ENCODE results near the gene NFE2L2. TPM values are rescaled to one million over a fixed set of nuclear protein-coding genes. Genes with fewer than 3 reads are reported as not detected.
"Not testable (repeated sequence)": the region's sequence is repeated elsewhere in the genome, so short reads cannot be mapped to it uniquely, and the experiment has no call there.

Gene NFE2L2
- total RNA-seq, 2 experiments from 2014 or later: 51.3 to 52.0 TPM

DNA sequence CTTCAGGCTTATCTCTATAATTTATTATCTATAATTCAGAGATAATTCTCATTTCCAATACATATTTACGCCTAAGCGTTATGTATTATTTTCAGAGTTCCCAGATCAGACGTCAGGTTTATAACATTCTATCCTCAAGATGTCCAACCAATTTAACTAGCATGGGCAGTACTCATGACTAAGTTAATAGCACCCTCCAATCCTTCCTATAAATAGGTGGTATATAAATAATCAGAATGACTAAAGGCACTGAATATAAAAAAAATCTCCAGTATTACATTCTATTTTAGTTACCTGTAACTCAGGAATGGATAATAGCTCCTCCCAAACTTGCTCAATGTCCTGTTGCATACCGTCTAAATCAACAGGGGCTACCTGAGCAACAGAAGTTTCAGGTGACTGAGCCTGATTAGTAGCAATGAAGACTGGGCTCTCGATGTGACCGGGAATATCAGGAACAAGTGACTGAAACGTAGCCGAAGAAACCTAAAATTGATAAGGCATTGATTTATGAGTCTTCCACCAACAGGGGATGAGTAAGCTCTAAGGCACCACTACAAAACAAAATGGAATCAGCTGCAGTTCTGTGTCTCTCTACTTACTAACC, 32.3 kb downstream of the NFE2L2 start:
- intact Hi-C loops (cut with micrococcal nuclease): no loop called here
- H3K9me3 Mint-ChIP-seq: no peaks in the 10 kb centered on the region

GRCh38 chr2:177231270-177231669, 33.3 kb downstream of the NFE2L2 start:
- Mint-ChIP-seq H3K36me3 (peaks cover 54% of the 10 kb centered on the region), H3K4me1 (ENCODE audit: low read depth) (peaks cover 60% of the 10 kb centered on the region), H3K9me3 (no peaks in the 10 kb centered on the region), H3K27ac (peak overlapping the region; percentile 74), H3K27me3 (no peaks in the 10 kb centered on the region), H3K4me3 (no peak overlapping the region)
- POLR2A ChIA-PET: interaction anchor here (1.1 to 5.3 kb wide), 4 partner anchors 9 to 33 kb away, joined by 3 to 36 read pairs (median 7); partner anchors contain the start of genes HNRNPA3 and NFE2L2
- CTCF ChIA-PET: interaction anchor here (2.1 to 6.3 kb wide), 3 partner anchors 24 to 67 kb away, joined by 5 to 37 read pairs (median 10); partner anchors contain the start of gene NFE2L2
- intact Hi-C loops (cut with micrococcal nuclease): loop anchor here (1.0 kb wide), 1 partner anchor 9 kb away; no protein-coding TSS in a partner anchor
- no peak for DNase-seq

More for the DNA sequence above, 32.3 kb downstream of the NFE2L2 start:
- CTCF ChIA-PET: interaction anchor here (1.0 to 6.3 kb wide), 4 partner anchors 23 to 103 kb away, joined by 3 to 37 read pairs (median 8); partner anchors contain the start of gene NFE2L2
- Mint-ChIP-seq H3K27ac (peak overlapping the region; percentile 70), H3K4me1 (ENCODE audit: low read depth) (peaks cover 55% of the 10 kb centered on the region), H3K27me3 (no peaks in the 10 kb centered on the region), H3K36me3 (peaks cover 55% of the 10 kb centered on the region), H3K4me3 (no peak overlapping the region)
- no peak for DNase-seq
- POLR2A ChIA-PET: interaction anchor here (1.3 to 5.3 kb wide), 3 partner anchors 10 to 32 kb away, joined by 3 to 36 read pairs (median 10); partner anchors contain the start of genes HNRNPA3 and NFE2L2

GRCh38 chr2:177229442-177230242, 34.9 kb downstream of the NFE2L2 start:
- Mint-ChIP-seq H3K36me3 (peaks cover 45% of the 10 kb centered on the region), H3K4me3 (no peak overlapping the region), H3K9me3 (no peaks in the 10 kb centered on the region), H3K27me3 (no peaks in the 10 kb centered on the region), H3K27ac (peak overlapping the region; percentile 77), H3K4me1 (ENCODE audit: low read depth) (peaks cover 54% of the 10 kb centered on the region)
- intact Hi-C loops (cut with micrococcal nuclease): loop anchor here (5.0 kb wide), 1 partner anchor 63 kb away; no protein-coding TSS in a partner anchor
- ChIA-PET POLR2A (interaction anchor here (1.0 to 5.3 kb wide), 7 partner anchors 10 to 65 kb away, joined by 3 to 36 read pairs (median 3); partner anchors contain the start of genes HNRNPA3 and NFE2L2), CTCF (interaction anchor here (0.9 to 6.3 kb wide), 6 partner anchors 15 to 186 kb away, joined by 3 to 37 read pairs (median 6); partner anchors contain the start of gene NFE2L2)
- no peak for DNase-seq

DNA sequence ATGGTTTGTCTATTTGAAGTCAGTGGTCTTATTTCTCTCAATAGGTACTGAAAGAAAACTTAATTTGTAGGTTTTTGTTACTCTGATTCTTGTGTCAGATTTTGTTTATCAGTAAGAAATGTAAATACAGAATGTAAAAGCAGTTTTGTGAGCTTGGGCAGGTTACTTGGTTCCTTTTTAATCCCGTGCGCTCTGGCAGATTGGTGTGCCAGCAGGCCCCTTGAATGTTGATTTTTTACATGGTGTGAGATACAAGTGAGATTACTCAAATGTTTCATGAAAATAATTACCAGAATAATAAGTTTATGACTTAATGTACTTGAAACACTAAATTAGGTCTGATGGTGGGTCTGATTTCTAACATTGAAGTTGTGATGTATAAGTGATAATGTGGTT, 38.6 kb downstream of the NFE2L2 start:
- H3K4me1 Mint-ChIP-seq (ENCODE audit: low read depth): peaks cover 54% of the 10 kb centered on the region
- DNase-seq: no peak
- H3K36me3 Mint-ChIP-seq: peaks cover 45% of the 10 kb centered on the region
- peak overlapping the region; percentile 59 for H3K27ac Mint-ChIP-seq
- POLR2A ChIA-PET: interaction anchor here (1.2 to 2.2 kb wide), 4 partner anchors 11 to 37 kb away, joined by 3 to 12 read pairs (median 6); no protein-coding TSS in a partner anchor
- intact Hi-C loops (cut with micrococcal nuclease): loop anchor here (2.0 to 5.0 kb wide), 2 partner anchors 17 to 66 kb away; no protein-coding TSS in a partner anchor
- no peaks in the 10 kb centered on the region for H3K27me3 Mint-ChIP-seq
- CTCF ChIA-PET: interaction anchor here (2.0 to 5.1 kb wide), 2 partner anchors 37 to 64 kb away, joined by 6 to 16 read pairs; no protein-coding TSS in a partner anchor
- no peak overlapping the region for H3K4me3 Mint-ChIP-seq
- H3K9me3 Mint-ChIP-seq: no peaks in the 10 kb centered on the region

GRCh38 chr2:177223436-177223835, 41.1 kb downstream of the NFE2L2 start:
- DNase-seq; H3K27me3 Mint-ChIP-seq; H3K4me3 Mint-ChIP-seq; POLR2A ChIA-PET; H3K9me3 Mint-ChIP-seq; intact Hi-C loops (cut with micrococcal nuclease): not testable (repeated sequence)
- CTCF ChIA-PET: interaction anchor here (5.1 kb wide), 1 partner anchor 40 kb away, joined by 16 read pairs; no protein-coding TSS in a partner anchor
- peaks cover 50% of the 10 kb centered on the region for H3K36me3 Mint-ChIP-seq
- peaks cover 54% of the 10 kb centered on the region for H3K4me1 Mint-ChIP-seq (ENCODE audit: low read depth)
- peak overlapping the region; percentile 74 for H3K27ac Mint-ChIP-seq

GRCh38 chr2:177221970-177222369, 42.6 kb downstream of the NFE2L2 start:
- peaks cover 59% of the 10 kb centered on the region for H3K4me1 Mint-ChIP-seq (ENCODE audit: low read depth)
- intact Hi-C loops (cut with micrococcal nuclease): no loop called here
- peaks cover 53% of the 10 kb centered on the region for H3K36me3 Mint-ChIP-seq
- no peak for DNase-seq
- no peaks in the 10 kb centered on the region for H3K27me3 Mint-ChIP-seq
- no peak overlapping the region for H3K4me3 Mint-ChIP-seq
- no peaks in the 10 kb centered on the region for H3K9me3 Mint-ChIP-seq
- POLR2A ChIA-PET: interaction anchor here (1.0 to 2.1 kb wide), 4 partner anchors 10 to 42 kb away, joined by 3 to 13 read pairs (median 3); partner anchors contain the start of genes HNRNPA3 and NFE2L2
- peak overlapping the region; percentile 74 for H3K27ac Mint-ChIP-seq
- CTCF ChIA-PET: interaction anchor here (1.4 kb wide), 1 partner anchor 42 kb away, joined by 9 read pairs; no protein-coding TSS in a partner anchor

DNA sequence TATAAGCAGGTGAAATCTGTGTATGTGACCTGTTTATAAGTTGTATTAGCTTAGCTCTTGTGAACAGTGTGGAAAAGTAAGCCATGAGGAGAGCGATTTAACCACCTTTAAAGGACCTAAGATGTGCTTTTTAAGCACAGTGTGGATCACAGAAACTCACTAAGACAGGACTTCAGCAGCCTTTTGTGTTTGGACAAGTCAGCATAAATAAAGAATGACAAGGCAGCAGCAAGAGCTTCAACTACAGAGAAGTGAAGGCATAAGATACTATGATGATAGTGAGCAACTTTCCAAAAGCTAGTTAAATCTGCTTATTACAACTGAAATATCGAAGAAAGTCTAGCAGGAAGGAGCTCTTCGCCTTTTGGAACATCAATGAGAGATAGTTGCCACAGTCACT, 43.0 kb downstream of the NFE2L2 start:
- Mint-ChIP-seq H3K4me3 (no peak overlapping the region), H3K27me3 (no peaks in the 10 kb centered on the region), H3K4me1 (ENCODE audit: low read depth) (peaks cover 61% of the 10 kb centered on the region), H3K9me3 (no peaks in the 10 kb centered on the region), H3K27ac (no peak overlapping the region), H3K36me3 (peaks cover 57% of the 10 kb centered on the region)
- ChIA-PET POLR2A (interaction anchor here (0.7 to 2.1 kb wide), 3 partner anchors 9 to 42 kb away, joined by 3 to 13 read pairs (median 3); partner anchors contain the start of genes HNRNPA3 and NFE2L2), CTCF (interaction anchor here (1.4 kb wide), 1 partner anchor 42 kb away, joined by 9 read pairs; no protein-coding TSS in a partner anchor)
- intact Hi-C loops (cut with micrococcal nuclease): no loop called here
- DNase-seq: no peak

DNA sequence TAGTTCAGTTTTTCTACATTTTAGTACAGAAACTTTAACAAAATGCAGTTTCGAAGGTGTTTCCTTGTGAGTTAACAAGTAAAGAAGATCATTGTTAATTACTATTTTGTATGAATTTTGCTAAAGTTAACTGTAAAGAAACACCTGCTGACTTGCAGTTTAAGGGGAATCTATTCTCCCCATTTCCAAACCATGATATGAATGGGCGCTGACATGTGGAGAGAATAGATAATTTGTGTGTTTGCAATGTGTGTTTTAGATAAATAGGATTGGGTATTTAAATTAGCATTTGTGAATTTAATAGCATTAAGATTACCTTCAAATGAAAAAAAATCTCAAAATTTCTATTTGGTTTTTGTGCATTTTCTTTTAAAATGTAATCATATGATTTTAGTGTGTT, 44.7 kb downstream of the NFE2L2 start:
- DNase-seq; CTCF ChIA-PET; H3K9me3 Mint-ChIP-seq; H3K27ac Mint-ChIP-seq; H3K4me3 Mint-ChIP-seq; intact Hi-C loops (cut with micrococcal nuclease); H3K27me3 Mint-ChIP-seq: not testable (repeated sequence)
- Mint-ChIP-seq H3K36me3 (peaks cover 74% of the 10 kb centered on the region), H3K4me1 (ENCODE audit: low read depth) (peaks cover 69% of the 10 kb centered on the region)
- POLR2A ChIA-PET: interaction anchor here (1.3 kb wide), 1 partner anchor 46 kb away, joined by 3 read pairs; no protein-coding TSS in a partner anchor

GRCh38 chr2:177217247-177217843, 47.2 kb downstream of the NFE2L2 start:
- CTCF ChIA-PET: interaction anchor here (0.9 to 1.8 kb wide), 3 partner anchors 21 to 47 kb away, joined by 3 to 8 read pairs (median 3); partner anchors contain the start of gene NFE2L2
- DNase-seq: no peak
- H3K9me3 Mint-ChIP-seq: no peaks in the 10 kb centered on the region
- H3K27me3 Mint-ChIP-seq: no peaks in the 10 kb centered on the region
- H3K36me3 Mint-ChIP-seq: peaks cover 79% of the 10 kb centered on the region
- intact Hi-C loops (cut with micrococcal nuclease): no loop called here
- peaks cover 60% of the 10 kb centered on the region for H3K4me1 Mint-ChIP-seq (ENCODE audit: low read depth)
- peak overlapping the region; percentile 58 for H3K27ac Mint-ChIP-seq
- H3K4me3 Mint-ChIP-seq: no peak overlapping the region
- POLR2A ChIA-PET: interaction anchor here (1.0 kb wide), 2 partner anchors 8 to 46 kb away, joined by 3 read pairs; no protein-coding TSS in a partner anchor

DNA sequence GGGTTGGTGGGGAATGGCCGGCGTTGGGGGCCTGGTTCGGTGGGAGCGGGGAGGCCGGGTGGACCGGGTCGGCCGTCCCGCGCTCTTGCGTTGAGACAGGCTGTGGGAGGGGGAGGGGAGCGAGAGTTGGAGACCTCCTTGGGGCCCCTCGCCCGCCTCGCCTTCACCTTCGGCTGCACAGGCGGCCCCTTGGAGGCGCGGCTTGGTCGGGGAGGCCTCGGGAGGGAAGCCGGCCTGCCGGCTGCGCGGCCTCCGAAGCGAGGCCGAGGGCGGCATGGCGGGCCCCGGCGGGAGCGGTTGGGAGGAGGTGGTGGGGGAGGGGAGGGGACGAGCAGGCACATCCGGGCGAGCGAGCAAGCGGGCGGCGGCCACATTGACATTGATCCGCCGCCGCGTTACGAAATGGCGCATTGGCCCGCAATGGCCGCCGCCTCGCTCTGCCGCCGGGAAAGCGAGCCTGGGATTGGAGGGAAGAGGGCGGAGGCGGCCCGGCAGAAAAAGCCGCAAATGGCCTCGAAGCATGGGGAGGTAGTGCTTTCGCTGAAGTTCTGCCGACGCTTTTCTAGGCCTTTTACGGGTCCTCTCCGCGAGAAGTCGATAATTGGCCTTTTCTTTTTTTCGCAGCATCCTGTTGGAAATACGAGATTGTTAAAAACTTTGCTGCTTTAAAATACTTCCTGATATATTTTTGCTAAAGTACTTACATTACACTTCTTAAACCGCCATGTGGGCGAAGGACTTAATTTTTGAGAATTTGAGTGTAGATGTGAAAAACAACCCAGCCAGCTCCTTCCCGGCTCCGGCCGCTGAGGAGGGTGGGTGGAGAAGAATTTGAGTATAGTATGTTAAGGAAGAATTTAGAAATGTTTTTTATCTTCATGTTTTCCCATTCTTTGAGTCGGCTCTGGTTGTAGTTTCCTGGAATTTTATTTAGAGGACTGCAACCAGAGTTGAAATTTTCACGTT, 51.4 kb downstream of the NFE2L2 start:
- ChIA-PET CTCF (interaction anchor here (0.7 to 2.6 kb wide), 5 partner anchors 48 to 179 kb away, joined by 3 to 25 read pairs (median 3); partner anchors contain the start of genes AGPS and NFE2L2), POLR2A (interaction anchor here (1.0 to 2.9 kb wide), 14 partner anchors 8 to 52 kb away, joined by 3 to 101 read pairs (median 5); partner anchors contain the start of gene NFE2L2)
- peaks cover 36% of the 10 kb centered on the region for H3K4me1 Mint-ChIP-seq (ENCODE audit: low read depth)
- H3K27ac Mint-ChIP-seq: peak overlapping the region; percentile 100
- DNase-seq: peak; percentile 95
- H3K27me3 Mint-ChIP-seq: no peaks in the 10 kb centered on the region
- H3K36me3 Mint-ChIP-seq: peaks cover 49% of the 10 kb centered on the region
- peak overlapping the region; percentile 97 for H3K4me3 Mint-ChIP-seq
- intact Hi-C loops (cut with micrococcal nuclease): loop anchor here (1.0 kb wide), 7 partner anchors 11 to 340 kb away; partner anchors contain the start of gene AGPS
- H3K9me3 Mint-ChIP-seq: no peaks in the 10 kb centered on the region
